Adrenal gland (tissue), 5 donors: ENCODE results near the gene COMP.

Experiments
- POLR2A ChIP-seq, 2 donors: fragments of 450-650 bp; IDR thresholded peaks; one replicate each; pipeline ENCODE4 v1.6.1; 2017; ENCODE audit warnings: antibody characterized with exemption in 2 of 2, mild to moderate bottlenecking in 2 of 2, moderate library complexity in 1 of 2
- TF ChIP-seq, protein P1 (sequence below), 6 experiments: fragments of 450-650 bp in 4 of 6; fragments of 200-600 bp in 2 of 6; sonication (generic) in 1 of 6; IDR thresholded peaks; 1 replicate in 5 of 6; 2 replicates in 1 of 6; pipeline versions ENCODE4 v1.5.1 to v1.8.0; 2016 to 2021; ENCODE audit warnings: antibody characterized with exemption in 6 of 6, mild to moderate bottlenecking in 2 of 6, moderate library complexity in 1 of 6
- donor health status: DM: no; HTN: no; CAD: no.

DNA sequence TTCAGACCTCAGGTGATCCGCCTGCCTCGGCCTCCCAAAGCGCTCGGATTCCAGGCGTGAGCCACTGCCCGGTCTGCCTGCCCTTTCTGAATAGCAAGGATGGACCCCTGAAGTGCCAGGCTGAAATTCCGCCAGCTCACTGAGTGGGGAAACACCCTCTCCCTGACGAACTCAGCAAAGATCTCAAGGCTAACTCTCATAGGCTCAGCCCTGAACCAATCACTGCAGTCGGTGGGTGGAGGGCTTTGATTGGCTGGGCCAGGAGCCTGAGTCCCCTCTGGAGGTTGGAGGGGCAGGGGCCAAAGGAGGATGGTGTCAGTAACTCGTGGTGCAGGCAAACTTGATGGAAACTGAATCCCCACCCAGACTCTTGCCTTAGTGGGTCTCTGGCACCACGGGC lies 11.2 kb upstream of the COMP start:
- TF ChIP-seq POLR2A (IDR thresholded peaks at IDR 0.05) = no peak
- TF ChIP-seq, protein P1, sequence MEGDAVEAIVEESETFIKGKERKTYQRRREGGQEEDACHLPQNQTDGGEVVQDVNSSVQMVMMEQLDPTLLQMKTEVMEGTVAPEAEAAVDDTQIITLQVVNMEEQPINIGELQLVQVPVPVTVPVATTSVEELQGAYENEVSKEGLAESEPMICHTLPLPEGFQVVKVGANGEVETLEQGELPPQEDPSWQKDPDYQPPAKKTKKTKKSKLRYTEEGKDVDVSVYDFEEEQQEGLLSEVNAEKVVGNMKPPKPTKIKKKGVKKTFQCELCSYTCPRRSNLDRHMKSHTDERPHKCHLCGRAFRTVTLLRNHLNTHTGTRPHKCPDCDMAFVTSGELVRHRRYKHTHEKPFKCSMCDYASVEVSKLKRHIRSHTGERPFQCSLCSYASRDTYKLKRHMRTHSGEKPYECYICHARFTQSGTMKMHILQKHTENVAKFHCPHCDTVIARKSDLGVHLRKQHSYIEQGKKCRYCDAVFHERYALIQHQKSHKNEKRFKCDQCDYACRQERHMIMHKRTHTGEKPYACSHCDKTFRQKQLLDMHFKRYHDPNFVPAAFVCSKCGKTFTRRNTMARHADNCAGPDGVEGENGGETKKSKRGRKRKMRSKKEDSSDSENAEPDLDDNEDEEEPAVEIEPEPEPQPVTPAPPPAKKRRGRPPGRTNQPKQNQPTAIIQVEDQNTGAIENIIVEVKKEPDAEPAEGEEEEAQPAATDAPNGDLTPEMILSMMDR (IDR thresholded peaks at IDR 0.05) = no peak
